Mucosa of stomach (tissue), 1 donor: ENCODE measurements around the gene MTIF3.
A peak's percentile ranks its signal among the peaks of the same experiment; 100 is the strongest.

Experiments used
- H3K27me3 ChIP-seq: one replicate; pipeline ENCODE4 v1.7.0; 2013; ENCODE audit warnings: mild to moderate bottlenecking, low read length; ENCODE audit not compliant: control insufficient read depth, insufficient read depth
- H3K36me3 ChIP-seq: one replicate; pipeline ENCODE4 v1.7.0; 2013; ENCODE audit warnings: low read length; ENCODE audit not compliant: control insufficient read depth, insufficient read depth
- H3K4me1 ChIP-seq: one replicate; pipeline ENCODE4 v1.7.0; 2013; ENCODE audit warnings: mild to moderate bottlenecking, low read length; ENCODE audit not compliant: control insufficient read depth, insufficient read depth
- H3K4me3 ChIP-seq: one replicate; pipeline ENCODE4 v1.7.0; 2013; ENCODE audit warnings: low read length
- H3K9ac ChIP-seq: one replicate; pipeline ENCODE4 v1.7.0; 2013; ENCODE audit warnings: mild to moderate bottlenecking, low read length, moderate library complexity
- H3K9me3 ChIP-seq: one replicate; pipeline ENCODE4 v1.7.0; 2013; ENCODE audit warnings: mild to moderate bottlenecking, low read length, moderate library complexity; ENCODE audit not compliant: control insufficient read depth
- donor health status: Pancreatic carcinoma.

The MTIF3 gene

GRCh38 chr13:27449936-27450828 is at the start of gene MTIF3:
MTIF3 (minus strand) TSS chr13:27450564; CDS start chr13:27440448, 10,116 bp downstream.
- peak within 1 kb of the TSS; percentile 54 for H3K4me3 ChIP-seq
- H3K4me1 ChIP-seq: peaks cover 14% of the 10 kb centered on the region

GRCh38 chr13:27497563-27498230 is 47.3 kb upstream of the MTIF3 start:
- no peaks in the 10 kb centered on the region for H3K36me3 ChIP-seq
- H3K4me3 ChIP-seq: no peak overlapping the region
- no peaks in the 10 kb centered on the region for H3K27me3 ChIP-seq
- H3K4me1 ChIP-seq: no peaks in the 10 kb centered on the region
- no peaks in the 10 kb centered on the region for H3K9me3 ChIP-seq
- H3K9ac ChIP-seq: no peak overlapping the region

More at GRCh38 chr13:27449936-27450828, at the start of gene MTIF3:
- Histone ChIP-seq H3K27me3 (no peaks in the 10 kb centered on the region), H3K36me3 (no peaks in the 10 kb centered on the region), H3K9me3 (no peaks in the 10 kb centered on the region), H3K9ac (peak within 1 kb of the TSS; percentile 88)

DNA sequence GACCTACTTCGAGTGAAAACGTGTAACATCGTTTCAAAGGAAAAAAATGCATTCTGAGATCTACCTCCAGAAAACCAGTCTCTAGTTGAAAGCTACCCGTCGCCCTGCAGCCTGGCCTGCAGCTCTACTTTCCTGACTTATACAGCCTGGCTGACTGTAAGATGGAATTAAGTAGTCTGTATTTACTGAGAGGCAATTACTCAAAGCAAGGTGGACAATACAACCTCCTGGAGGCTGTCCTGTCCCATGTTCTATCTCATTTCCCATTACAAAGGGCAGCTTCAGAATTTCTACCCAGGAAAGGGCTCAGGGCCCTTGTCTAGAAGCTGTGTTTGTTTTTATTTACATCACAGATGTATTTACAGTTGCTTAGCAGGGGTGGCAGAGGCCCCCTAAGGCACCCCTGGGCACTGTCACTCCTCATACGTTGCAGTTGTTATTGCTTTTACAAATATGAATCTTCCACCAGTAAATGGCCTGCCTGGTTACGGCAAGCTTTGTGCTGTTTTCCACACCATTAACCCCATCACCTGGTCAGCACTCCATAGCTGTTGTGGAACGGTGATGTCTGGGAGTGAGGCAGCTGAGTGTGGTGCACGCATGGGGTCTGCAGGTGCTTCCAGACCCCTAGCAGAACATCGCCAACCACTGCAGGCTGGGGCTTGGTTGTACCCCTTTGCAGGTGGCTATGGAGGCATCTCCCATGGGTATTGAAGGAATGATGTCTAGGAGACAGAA is 46.3 kb upstream of the MTIF3 start:
- no peak overlapping the region for H3K4me3 ChIP-seq
- no peak overlapping the region for H3K9ac ChIP-seq
- no peaks in the 10 kb centered on the region for H3K27me3 ChIP-seq
- no peaks in the 10 kb centered on the region for H3K36me3 ChIP-seq
- H3K9me3 ChIP-seq: no peaks in the 10 kb centered on the region
- no peaks in the 10 kb centered on the region for H3K4me1 ChIP-seq

- Histone ChIP-seq H3K9me3 (no peaks in the 10 kb centered on the region), H3K27me3 (no peaks in the 10 kb centered on the region), H3K4me3 (no peak overlapping the region), H3K36me3 (no peaks in the 10 kb centered on the region), H3K9ac (no peak overlapping the region), H3K4me1 (no peaks in the 10 kb centered on the region)
Measured at GRCh38 chr13:27496006-27496405, 45.6 kb upstream of the MTIF3 start.

DNA sequence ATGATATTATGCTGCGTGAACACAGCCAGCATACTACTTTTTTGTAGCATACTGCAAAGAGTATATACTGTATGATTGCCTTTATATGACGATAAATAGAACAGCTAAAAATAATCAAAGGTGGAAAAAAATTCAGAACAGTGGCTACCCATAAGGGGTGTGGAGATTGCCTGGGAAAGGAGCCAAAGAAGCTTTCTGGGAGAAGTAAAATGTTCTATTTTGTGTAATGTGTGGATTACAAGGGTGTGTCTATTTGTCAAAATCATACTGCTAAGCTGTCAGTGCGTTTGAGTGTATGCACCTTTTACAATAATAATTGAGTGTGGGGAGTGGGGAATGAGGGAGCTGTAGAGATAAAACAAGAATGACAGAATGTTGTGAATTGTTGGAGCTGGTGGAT is 45.2 kb upstream of the MTIF3 start:
- no peaks in the 10 kb centered on the region for H3K4me1 ChIP-seq
- H3K27me3 ChIP-seq: no peaks in the 10 kb centered on the region
- H3K9me3 ChIP-seq: no peaks in the 10 kb centered on the region
- H3K36me3 ChIP-seq: no peaks in the 10 kb centered on the region
- no peak overlapping the region for H3K4me3 ChIP-seq
- no peak overlapping the region for H3K9ac ChIP-seq

DNA sequence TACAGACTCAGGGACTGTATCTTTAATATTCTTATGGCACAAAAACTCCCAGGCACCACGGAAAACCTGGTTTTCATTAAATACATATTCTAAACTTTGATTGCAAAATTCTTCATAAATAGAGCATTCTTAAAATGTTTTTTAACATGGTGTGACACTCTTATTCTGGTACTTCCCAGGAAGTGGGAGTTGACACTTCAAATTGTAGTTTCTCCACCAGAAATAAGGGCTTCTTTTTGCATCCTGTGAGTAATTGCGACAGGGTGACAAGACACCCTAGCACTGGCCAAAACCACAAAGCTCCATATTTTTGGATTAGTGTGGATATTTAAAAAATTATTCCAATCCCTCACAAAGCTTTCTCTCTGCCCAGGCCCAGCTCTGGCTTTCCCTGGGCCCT is 43.6 kb upstream of the MTIF3 start:
- no peak overlapping the region for H3K4me3 ChIP-seq

GRCh38 chr13:27489456-27489855 is 39.1 kb upstream of the MTIF3 start:
- no peak overlapping the region for H3K4me3 ChIP-seq
- no peaks in the 10 kb centered on the region for H3K27me3 ChIP-seq
- H3K9me3 ChIP-seq: no peaks in the 10 kb centered on the region
- H3K36me3 ChIP-seq: no peaks in the 10 kb centered on the region
- no peaks in the 10 kb centered on the region for H3K4me1 ChIP-seq
- H3K9ac ChIP-seq: no peak overlapping the region

More for the DNA sequence above, 43.6 kb upstream of the MTIF3 start:
- Histone ChIP-seq H3K4me1 (no peaks in the 10 kb centered on the region), H3K9me3 (no peaks in the 10 kb centered on the region), H3K36me3 (no peaks in the 10 kb centered on the region), H3K9ac (no peak overlapping the region), H3K27me3 (no peaks in the 10 kb centered on the region)

DNA sequence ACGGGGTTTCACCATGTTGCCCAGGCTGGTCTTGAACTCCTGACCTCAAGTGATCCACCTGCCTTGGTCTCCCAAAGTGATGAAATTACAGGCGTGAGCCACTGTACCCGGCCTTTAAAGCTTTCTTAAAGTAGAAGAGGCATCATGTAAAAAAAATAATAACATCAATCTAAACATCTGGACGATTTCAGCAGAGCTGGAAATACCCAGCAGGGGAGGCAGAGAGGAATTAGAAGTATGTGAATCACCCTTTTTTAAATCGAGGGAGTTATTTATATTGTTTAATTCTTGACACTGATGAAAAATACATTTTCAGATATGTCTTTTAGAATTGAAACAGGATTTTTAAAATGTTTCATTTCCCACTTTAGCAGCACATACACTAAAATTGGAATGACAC is 37.4 kb upstream of the MTIF3 start:
- Histone ChIP-seq H3K9me3 (no peaks in the 10 kb centered on the region), H3K4me3 (no peak overlapping the region), H3K36me3 (no peaks in the 10 kb centered on the region), H3K9ac (no peak overlapping the region), H3K27me3 (no peaks in the 10 kb centered on the region), H3K4me1 (no peaks in the 10 kb centered on the region)

- Histone ChIP-seq H3K9ac (no peak overlapping the region), H3K4me3 (no peak overlapping the region), H3K27me3 (no peaks in the 10 kb centered on the region)
Measured at GRCh38 chr13:27483421-27483820, 33.1 kb upstream of the MTIF3 start.

GRCh38 chr13:27482983-27483382 is 32.6 kb upstream of the MTIF3 start:
- Histone ChIP-seq H3K36me3 (no peaks in the 10 kb centered on the region), H3K27me3 (no peaks in the 10 kb centered on the region)

More at GRCh38 chr13:27483421-27483820, 33.1 kb upstream of the MTIF3 start:
- H3K36me3 ChIP-seq: no peaks in the 10 kb centered on the region
- no peaks in the 10 kb centered on the region for H3K4me1 ChIP-seq
- no peaks in the 10 kb centered on the region for H3K9me3 ChIP-seq

DNA sequence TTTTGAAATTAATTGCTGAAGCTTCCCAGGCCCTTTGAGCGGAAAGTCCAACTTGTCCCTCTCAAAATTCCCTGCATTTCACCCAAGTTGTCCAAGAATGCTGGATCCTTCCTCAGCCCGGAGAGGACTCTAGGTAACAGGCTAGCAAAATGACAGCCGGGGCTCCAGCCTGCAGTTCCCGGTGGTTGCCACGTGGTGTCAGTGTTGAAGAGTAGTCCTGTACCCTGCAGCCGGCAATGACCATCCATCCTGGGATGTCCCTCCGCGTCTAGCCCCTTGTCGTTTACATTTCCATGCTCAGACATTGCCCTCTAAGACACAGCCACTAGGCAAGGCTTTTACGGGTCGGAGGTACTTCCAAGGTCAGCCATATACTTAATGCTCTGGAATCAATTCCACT is 31.4 kb upstream of the MTIF3 start:
- Histone ChIP-seq H3K9me3 (no peaks in the 10 kb centered on the region), H3K27me3 (no peaks in the 10 kb centered on the region), H3K4me3 (no peak overlapping the region), H3K9ac (no peak overlapping the region), H3K36me3 (no peaks in the 10 kb centered on the region), H3K4me1 (peaks cover 16% of the 10 kb centered on the region)

More at GRCh38 chr13:27482983-27483382, 32.6 kb upstream of the MTIF3 start:
- Histone ChIP-seq H3K4me3 (no peak overlapping the region), H3K4me1 (peaks cover 4% of the 10 kb centered on the region), H3K9me3 (no peaks in the 10 kb centered on the region), H3K9ac (no peak overlapping the region)
